GM19372 (cell line): ENCODE results near the gene AMBP.

Source experiments
- ATAC-seq: cut with Tn5 transposase; IDR thresholded peaks from one replicate; pipeline ENCODE4 v1.9.1; 2021; ENCODE audit warnings: mild to moderate bottlenecking, low read depth, moderate library complexity; ENCODE audit not compliant: unreplicated experiment

The AMBP gene

DNA sequence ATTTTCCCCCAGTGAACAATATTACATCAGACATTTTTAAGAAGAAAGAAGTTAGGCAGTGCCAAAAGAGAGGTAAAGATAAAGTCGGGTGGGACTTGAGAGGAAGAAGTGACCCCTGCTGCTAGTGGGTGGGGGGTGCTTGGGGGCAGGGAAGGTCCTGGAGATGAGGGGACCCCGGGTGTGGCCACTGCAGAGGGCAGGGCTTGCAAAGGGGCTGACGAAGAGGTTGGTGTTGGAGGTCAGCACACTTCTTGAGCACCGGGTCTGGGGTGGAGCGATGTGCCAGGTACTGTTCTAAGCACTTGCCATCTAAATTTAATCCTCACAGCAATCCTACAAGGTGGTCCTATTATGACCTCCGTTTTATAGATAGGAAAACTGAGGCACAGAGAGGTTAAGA, 62.0 kb downstream of the AMBP start:
- no peak for ATAC-seq

- no peak for ATAC-seq
Observed at GRCh38 chr9:114015607-114016006, 62.5 kb downstream of the AMBP start.

DNA sequence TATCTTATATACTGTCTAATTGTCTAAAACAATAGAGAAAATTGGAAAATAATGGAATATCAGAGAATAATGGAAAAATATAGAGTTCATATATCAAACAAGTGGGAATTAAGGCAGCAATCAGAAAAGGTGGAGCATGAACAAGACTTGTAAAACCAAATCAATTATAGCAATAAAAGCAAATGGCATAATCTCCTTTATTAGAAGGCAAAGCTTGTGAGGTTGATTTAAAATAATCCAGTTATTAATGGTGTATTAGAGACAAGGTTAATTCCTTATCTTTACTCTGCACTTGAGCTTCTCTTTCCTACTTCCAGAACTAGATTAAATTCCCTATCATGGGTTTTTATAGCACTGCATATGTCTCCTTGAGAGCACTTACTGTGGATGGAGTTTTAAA, 64.1 kb downstream of the AMBP start:
- ATAC-seq = no peak

GRCh38 chr9:114012126-114012525, 66.0 kb downstream of the AMBP start:
- ATAC-seq = no peak

- no peak for ATAC-seq
Observed at GRCh38 chr9:114011313-114011712, 66.8 kb downstream of the AMBP start.
